ENCODE results near the gene GTPBP1. TPM values are rescaled to one million over a fixed set of nuclear protein-coding genes. Genes with fewer than 3 reads are reported as not detected.

The GTPBP1 gene
- total and polyA plus RNA-seq, 2 of the 4 experiments (the other 2 are of a cell fraction) = 12.4 to 29.5 TPM

DNA sequence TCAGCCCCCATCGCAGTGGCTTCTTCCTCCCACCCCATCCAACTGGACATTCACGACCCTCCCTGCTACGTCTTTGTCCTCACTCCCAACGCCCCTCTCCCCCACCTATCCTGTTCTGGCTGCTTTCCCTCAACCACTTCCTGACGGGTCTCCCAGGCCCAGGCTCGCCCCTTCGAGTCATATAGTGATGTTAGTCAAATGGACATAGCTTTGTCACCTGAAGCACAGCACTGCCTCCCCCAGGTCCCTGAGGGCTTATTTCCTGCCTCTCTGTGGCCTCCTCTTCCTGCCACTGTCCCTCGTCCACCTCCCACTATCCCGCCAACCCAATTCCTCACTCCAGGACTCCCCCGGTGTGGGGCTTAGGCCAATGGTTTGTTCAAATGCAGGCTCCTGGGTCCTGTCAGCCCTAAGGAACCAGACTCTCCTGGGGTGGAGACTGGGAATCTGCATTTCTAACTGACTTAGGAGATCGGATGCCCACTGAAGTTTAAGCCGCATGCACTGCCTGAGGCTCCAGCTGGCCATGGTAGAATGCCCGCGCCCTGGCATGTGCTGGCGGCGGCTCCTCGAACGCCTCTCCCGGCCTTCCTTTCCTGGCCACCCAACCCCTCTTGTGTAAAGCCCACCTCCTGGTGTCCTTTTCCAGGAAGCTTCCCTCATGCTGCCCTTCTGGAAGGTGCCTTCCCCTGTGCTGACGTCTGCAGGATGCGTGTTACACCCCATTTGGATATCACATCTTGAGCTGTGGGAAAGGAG, 31.7 kb downstream of the GTPBP1 start:
- intact Hi-C loops (cut with micrococcal nuclease) = no loop called here
- CTCF ChIA-PET = no interaction called here
- in situ Hi-C loops (cut with MboI; ENCODE audit: low sequenced_read_pairs) = no loop called here

More for the DNA sequence above, 31.7 kb downstream of the GTPBP1 start:
- Histone ChIP-seq H3K18ac (ENCODE audit: low read depth, low read length) (no peak overlapping the region), H3K27me3 (ENCODE audit: control insufficient read depth, insufficient read depth, low read length) (no peaks in the 10 kb centered on the region), H2BK20ac (ENCODE audit: low read depth, low read length) (peak overlapping the region; percentile 28; the same call in 1 of the 2 replicates), H4K20me1 (ENCODE audit: insufficient read depth, low read length) (peaks cover 18% of the 10 kb centered on the region), H4K91ac (ENCODE audit: insufficient read depth, low read depth, low read length) (no peak overlapping the region), H2BK5ac (ENCODE audit: low read depth, low read length, poor library complexity, severe bottlenecking) (no peak overlapping the region), H4K8ac (ENCODE audit: low read depth in 2 of 2, low read length in 2 of 2) (no peak overlapping the region), H3K79me1 (ENCODE audit: low read depth in 1 of 2, low read length in 2 of 2) (peaks cover 0 to 24% of the 10 kb centered on the region in 2 experiments; a peak in 1 of 4 replicates), H3K4me2 (ENCODE audit: low read depth, low read length) (no peak overlapping the region), H3K4ac (ENCODE audit: low read depth, low read length) (no peak overlapping the region), H4K5ac (ENCODE audit: low read depth, low read length) (no peak overlapping the region), H3K4me3 (ENCODE audit: insufficient read depth, low read depth, low read length) (no peak overlapping the region), H3K9ac (ENCODE audit: low read depth, low read length) (no peak overlapping the region), H3K9me3 (ENCODE audit: control insufficient read depth, insufficient read depth, low read length) (no peaks in the 10 kb centered on the region), H3K23ac (ENCODE audit: low read depth, low read length) (no peak overlapping the region), H3K4me1 (ENCODE audit: control insufficient read depth, insufficient read depth, low read length) (peaks cover 5% of the 10 kb centered on the region), H2BK15ac (ENCODE audit: low read depth, low read length) (no peak overlapping the region), H2AK9ac (replicated peaks; ENCODE audit: low read depth, low read length, poor library complexity) (peak overlapping the region; percentile 57), H3K27ac (ENCODE audit: insufficient read depth, low read length) (no peak overlapping the region), H3K14ac (replicated peaks; ENCODE audit: low read depth, low read length) (no peak overlapping the region), H2AFZ (replicated peaks; ENCODE audit: low read length, poor library complexity) (no peak overlapping the region), H2AK5ac (ENCODE audit: low read depth, low read length) (no peak overlapping the region), H2BK120ac (ENCODE audit: low read depth, low read length) (no peak overlapping the region), H3K56ac (ENCODE audit: extremely low read depth, insufficient read depth, low read length) (no peak overlapping the region), H3K9me1 (ENCODE audit: insufficient read depth, low read length) (no peaks in the 10 kb centered on the region), H3K36me3 (ENCODE audit: control insufficient read depth, insufficient read depth, low read length) (peaks cover 81% of the 10 kb centered on the region)
- BruUV-seq (replicated peaks) = no TSS peak
- dilution Hi-C loops (cut with HindIII; ENCODE audit: low sequenced_read_pairs, unreplicated experiment) = no loop called here
- ATAC-seq (ENCODE audit: low read depth) = no peak
- POLR2A ChIA-PET (ENCODE audit: unreplicated experiment) = interaction anchor here (0.5 kb wide), 1 partner anchor 96 kb away, joined by 11 read pairs; no protein-coding TSS in a partner anchor
- DNase-seq = peak; percentile 49
- 90% methylated on average over 2 of the region's 21 CpGs; no CpG with 5 or more reads in 1 of the 2 experiments for WGBS, 2 experiments (ENCODE audit: extremely low coverage in 2 of 2, insufficient read length in 1 of 2)
- TF ChIP-seq CEBPB (IDR thresholded peaks at IDR 0.05; ENCODE audit: low read depth, low read length) (no peak), MAZ (IDR thresholded peaks at IDR 0.05; ENCODE audit: borderline replicate concordance, low read depth, low read length) (no peak), RFX5 (IDR thresholded peaks at IDR 0.05; ENCODE audit: low read depth, low read length) (no peak), MAFK (IDR thresholded peaks at IDR 0.05; ENCODE audit: low read depth, low read length) (no peak), SMC3 (IDR thresholded peaks at IDR 0.05; ENCODE audit: low read depth, low read length) (no peak), BHLHE40 (IDR thresholded peaks at IDR 0.05; ENCODE audit: low read depth, low read length) (no peak), POLR2A (IDR thresholded peaks at IDR 0.05; ENCODE audit: low read depth, low read length) (no peak)

Measured in IMR-90 (cell line).